Glomerular visceral epithelial cell (primary cell): ENCODE data around the gene XBP1.
"Not testable (repeated sequence)": the region's sequence is repeated elsewhere in the genome, so short reads cannot be mapped to it uniquely, and the experiment has no call there.

ENCODE experiments used
- DNase-seq: peaks from one replicate; pipeline ENCODE4 v3.0.0-alpha.2; 2016; ENCODE audit errors: extremely low spot score

XBP1 gene

DNA sequence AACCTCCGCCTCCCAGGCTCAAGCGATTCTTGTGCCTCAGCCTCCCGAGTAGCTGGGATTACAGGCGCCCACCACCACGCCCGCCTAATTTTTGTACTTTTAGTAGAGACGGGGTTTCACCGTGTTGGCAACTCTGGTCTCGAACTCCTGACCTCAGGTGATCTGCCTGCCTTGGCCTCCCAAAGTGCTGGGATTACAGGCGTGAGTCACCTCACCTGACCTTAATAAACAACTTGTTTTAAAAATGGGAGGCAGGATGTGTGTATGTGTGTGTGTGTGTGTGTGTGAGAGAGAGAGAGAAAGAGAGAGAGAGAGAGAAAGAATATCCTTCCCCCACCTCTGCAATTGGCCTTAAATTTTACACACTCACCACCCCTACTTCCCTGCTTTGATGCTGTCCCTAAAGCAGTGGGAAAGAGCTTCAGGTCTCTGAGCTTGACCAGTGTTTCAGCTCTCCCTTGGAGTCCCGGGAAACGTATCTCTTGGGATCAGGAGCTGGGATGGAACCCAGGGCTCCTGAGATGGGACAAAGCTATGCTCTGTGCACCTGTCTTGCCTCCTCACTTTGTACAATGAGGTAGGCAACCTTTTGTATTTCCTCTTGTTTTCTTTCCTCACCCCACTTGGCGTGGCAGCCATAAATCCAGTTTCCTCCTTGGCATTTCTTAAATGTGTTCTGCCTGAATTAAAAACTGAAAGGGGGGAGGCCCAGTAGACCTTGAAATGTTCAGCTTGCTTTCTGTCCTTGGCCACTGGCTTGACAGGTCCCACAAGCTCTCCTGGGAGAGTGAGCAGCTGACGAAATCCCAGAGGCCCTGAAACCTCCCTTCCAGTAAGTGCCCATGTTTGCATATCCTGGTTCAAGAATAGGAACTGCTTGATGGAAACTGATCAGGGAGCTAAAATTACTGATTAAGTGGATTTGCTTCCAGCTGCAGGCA lies 17.8 kb upstream of the XBP1 start:
- no peak for DNase-seq

DNA sequence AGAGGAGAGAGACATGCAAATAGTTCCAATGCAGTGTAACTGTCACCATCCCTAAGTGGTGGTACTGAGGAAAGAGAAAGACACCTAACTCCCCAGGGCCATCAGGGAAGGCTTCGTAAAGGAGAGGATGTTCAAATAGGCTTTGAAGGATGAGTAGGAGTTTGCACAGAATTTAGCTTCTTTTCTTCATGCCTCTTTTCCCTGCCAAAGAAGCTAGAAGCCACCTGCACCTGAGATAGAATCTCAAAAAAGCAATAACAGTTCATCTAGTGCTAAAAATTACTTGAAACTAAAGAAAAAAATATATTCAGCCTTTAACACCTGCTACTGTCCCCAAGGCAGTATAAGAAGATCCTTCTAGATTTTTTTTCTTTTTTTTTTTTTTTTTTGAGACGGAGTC lies 16.7 kb upstream of the XBP1 start:
- no peak for DNase-seq

DNA sequence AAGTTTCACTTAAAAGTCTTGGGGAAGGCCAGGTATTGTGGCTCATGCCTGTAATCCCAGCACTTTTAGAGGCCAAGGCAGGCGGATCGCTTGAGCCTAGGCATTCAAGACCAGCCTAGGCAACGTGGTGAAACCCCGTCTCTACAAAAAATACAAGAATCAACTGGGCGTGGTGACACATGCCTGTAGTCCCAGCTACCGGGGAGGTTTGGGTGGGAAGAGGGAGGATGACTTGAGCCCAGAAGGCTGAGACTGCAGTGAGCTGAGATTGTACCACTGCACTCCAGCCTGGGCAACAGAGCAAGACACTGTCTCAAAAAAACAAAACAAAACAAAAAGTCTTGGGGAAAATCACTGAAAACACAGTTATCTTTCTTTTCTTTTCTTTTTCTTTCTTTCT lies 15.4 kb upstream of the XBP1 start:
- DNase-seq = no peak

DNA sequence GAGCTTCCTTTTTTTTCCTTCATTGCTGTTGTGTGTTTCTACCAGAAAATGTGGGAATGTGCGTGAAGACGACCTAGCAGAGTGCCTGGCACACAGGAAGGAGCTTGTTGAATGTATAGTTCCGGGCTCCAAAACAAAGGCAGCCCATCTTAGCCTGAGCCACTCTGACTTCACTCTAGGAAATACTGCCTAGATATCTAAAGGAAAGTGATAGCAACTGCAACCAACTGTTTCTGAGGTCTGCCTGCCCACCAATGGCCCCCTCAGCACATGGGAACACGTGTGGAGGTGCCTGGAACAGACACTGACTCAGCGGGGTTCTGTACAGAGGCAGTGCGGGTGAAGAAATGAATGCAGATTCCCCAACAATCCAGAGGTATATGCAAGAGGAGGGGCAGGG lies 14.7 kb upstream of the XBP1 start:
- DNase-seq = no peak

DNA sequence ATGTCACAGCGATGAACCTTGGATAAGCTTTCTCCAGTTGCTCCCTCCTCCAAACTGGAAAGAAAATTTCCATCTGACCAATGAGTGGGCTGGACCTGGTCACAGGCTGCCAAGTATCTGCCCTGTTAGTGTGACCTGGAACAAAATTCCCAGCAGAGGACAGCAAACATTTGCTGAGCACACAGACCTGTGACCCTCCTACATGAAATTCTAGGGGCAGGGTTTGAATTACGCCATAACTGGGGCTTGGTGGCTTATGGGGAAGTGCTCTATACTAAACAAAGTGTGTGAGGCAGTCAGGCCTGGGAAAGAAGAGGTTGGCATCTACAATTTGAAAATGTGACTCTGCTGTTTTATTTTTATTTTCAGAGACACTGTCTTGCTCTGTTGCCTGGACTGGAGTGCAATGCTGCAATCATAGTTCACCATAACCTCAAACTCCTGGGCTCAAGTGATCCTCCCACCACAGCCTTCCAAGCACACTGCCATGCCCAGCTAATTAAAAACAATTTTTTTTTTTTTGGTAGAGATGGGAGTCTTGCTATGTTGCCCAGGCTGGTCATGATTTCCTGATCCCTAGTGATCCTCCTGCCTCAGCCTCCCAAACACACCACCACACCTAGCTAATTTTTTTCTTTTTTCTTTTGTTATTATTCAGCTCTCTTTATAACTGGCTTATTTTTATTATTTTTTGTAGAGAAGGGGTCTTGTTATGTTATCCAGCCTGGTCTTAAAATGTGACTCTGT lies 13.6 kb upstream of the XBP1 start:
- DNase-seq = no peak

DNA sequence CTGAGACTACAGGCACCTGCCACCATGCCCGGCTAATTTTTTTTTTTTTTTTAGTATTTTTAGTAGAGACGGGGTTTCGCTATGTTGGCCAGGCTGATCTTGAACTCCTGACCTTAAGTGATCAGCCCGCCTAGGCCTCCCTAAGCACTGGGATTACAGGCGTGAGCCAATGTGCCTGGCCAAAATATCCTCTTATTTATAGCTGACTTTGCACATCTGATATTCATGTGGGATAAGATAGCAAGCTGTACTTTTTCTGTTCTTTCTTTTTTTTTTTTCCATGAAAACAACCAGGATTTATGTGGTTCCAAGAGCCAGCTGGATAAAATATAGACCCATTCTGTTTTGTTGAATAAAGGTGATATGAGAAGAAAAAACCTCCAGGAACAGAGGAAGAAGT lies 12.1 kb upstream of the XBP1 start:
- no peak for DNase-seq

DNA sequence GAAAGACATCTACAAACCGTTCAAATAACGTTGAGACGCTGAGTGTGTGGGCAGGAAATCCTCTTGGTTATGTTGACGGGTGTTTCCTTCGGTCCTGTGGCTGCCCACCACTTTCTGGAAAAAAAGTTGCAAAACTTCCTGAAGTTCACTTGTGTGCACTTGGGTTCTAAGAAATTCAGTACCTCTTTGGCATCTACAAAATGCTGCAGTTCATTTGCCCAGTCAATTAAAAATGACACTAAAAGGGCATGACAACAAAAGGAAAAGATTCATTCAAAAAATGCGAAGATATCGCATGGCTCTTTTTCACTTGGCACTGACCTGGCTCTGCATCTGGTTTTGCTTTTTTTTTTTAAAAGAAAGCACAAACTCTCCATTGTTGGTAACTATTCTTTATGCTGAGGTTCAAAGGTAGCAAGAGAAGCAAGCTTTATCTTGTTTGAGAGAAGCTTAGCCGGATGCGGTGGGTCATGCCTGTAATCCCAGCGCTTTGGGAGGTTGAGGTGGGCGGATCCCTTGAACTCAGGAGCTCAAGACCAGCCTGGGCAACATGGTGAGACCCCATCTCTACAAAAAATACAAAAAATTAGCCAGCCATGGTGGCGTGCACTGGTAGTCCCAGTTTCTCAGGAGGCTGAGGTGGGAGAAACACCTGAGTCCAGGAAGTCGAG lies 10.6 kb upstream of the XBP1 start:
- no peak for DNase-seq

DNA sequence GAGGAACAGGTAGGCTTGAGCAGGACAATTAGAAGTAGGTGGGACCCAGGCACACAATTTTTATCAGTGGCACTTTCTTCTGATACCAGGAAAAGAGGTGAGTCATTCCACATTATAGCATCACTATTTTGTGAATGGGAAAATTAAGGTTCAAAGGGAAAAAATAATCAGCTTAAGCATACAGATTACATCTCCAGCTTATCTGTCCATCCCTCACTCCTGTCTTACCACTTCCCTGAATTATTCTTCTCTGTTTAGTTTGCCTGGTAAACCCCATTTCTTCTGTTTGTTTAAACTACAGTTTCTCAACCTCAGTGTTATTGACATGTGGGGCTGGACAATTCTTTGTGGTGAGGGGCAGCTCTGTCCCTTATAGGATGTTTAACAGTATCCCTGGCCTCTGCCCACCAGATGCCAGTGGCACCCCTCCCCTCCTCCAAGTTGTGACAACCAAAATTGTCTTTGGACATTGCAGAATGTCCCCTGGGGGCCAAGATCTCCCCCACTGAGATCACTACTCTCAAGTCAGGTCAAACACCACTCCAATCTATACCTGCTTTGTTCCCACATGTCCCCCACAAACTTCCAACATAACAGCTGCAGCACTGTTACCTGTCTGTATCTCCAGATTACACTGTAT lies 8.5 kb upstream of the XBP1 start:
- DNase-seq = no peak

DNA sequence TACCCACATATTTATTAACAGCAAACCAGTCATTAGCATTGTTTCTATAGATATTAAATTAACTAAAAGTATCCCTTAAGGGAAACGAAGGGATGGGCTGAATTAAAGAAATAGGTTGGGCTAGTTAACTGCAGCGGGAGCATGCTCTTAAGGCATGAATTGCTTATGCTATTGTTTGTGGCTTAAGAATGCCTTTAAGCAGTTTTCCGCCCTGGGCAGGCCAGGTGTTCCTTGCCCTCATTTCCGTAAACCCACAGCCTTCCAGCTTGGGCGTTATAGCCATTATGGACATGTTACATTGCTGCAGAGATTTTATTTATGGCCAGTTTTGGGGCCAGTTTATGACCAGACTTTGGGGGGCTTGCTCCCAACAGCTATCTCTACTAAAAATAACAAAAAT lies 5.1 kb upstream of the XBP1 start:
- not testable (repeated sequence) for DNase-seq

DNA sequence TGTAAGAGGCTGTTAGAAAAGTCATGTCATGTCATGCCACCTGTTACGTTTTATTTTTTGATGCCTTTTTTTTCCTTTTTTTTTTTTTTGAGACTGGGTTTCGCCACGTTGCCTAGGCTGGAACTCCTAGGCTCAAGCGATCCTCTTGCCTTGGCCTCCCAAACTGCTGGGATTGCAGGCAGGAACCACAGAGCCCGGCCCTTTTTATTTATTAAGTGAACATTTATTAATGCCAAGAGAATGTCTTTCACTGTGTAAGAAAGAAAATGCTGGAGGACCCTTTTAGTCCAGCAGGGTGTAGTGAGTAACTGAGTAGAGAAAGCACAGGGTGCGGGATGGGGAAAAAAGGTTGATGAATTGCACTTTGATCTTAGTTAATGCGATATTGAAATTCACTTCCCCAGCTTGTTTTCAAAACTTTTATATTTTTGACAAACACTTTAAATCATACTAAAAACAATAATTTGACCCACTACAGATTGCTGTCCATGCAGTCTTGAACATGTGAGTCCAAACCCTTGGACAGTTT lies 2.3 kb upstream of the XBP1 start:
- no peak for DNase-seq

DNA sequence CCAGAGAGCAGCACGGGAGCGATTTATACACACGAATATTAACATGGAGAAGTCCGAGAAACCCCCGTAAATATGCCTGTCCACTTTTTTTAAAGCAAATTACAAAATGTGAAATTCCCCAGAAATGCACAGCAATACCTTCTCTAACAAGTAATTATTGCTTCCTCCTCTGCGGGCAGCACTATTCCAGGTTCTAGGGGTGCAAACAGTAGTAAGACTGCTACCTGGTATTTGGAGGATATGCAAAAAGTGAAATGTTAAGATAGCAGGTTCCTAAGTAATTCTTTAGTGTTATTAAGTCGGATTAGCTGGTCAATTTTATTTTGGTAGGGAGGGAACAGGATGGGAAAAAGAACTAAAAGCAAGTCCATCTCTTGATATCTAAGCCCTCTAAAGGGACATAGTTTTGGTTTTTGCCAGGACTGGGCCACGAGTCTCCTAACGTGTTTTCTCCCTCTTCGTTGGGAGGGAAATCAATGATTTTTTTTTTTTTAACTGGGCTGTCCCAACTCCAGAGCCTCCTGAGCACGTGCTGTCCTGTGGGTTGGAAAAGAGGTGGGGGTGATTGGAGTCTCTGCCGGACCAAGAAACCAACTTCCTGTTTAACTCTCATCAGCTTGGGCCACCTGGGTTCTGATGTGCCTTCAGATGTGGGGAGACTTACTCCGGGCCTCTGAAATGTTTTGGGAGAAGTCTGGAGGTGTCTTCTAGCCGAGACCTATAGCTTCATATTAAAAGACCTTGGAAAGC lies 1.7 kb upstream of the XBP1 start:
- DNase-seq = peak; percentile 28

DNA sequence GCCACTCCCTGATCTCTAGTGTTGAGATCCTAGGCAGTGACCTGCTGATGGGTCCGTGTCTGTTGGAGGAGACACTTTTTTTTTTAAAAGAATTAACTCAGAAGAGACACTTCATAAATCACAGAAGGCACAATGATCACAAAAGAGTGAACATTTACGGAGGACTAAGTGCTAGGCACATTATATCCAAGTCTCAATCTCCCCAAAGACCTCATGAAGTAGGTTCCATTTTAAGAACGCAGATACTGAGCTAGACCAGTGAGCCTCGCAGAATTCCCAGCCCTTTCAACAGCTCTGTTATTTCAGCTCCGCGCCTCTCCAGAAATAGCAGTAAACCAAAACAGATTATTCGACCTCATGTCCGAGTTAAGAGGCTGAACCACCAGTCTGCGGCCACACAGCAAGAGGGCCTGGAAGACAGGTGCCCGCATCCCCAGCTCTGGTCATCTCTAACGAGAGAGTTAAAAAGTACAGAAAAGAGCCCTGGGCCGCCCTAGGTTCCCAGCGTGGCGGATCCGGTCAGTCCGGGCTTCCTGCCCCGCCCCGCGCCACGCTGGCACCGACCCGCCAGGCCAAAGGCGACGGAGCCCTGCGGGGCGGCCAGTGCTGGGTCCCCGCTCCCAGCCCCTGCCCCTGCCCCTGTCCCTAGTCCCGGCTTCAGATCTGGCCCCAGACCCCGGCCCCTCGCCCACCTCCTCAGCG lies 612 bp downstream of the XBP1 start:
- peak; percentile 55 for DNase-seq

DNA sequence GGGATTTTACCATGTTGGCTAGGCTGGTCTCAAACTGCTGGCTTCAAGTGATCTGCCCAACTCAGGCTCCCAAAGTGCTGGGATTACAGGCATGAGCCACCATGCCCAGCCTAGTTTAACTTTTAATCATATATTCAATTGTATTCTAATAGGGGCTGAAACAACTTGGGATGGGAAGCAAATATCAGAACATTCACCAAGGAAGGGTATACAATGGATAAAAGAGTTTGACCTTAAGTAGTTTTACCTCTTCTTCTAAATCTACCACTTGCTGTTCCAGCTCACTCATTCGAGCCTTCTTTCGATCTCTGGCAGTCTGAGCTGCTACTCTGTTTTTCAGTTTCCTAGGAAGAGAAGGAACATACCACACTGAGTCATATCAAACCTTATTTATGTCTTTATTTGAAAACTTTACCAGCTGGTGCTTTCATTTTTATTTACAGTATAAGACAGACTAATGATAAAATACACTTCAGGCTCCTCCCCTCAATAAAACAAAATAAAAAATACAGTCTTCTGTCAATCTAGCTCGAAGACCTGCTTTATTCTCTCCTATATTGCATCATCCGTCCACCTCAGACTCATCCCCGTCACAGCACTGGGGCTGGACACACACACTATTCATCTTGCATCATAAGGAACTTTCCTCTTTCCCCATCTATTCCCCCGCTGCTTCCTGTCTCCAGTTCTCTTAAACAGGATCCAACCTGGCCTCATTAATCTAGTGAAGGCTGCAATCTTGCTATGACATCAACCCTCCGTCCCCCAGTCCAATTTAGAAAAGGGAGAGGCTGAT lies 1.4 kb downstream of the XBP1 start:
- DNase-seq = peak; percentile 72

DNA sequence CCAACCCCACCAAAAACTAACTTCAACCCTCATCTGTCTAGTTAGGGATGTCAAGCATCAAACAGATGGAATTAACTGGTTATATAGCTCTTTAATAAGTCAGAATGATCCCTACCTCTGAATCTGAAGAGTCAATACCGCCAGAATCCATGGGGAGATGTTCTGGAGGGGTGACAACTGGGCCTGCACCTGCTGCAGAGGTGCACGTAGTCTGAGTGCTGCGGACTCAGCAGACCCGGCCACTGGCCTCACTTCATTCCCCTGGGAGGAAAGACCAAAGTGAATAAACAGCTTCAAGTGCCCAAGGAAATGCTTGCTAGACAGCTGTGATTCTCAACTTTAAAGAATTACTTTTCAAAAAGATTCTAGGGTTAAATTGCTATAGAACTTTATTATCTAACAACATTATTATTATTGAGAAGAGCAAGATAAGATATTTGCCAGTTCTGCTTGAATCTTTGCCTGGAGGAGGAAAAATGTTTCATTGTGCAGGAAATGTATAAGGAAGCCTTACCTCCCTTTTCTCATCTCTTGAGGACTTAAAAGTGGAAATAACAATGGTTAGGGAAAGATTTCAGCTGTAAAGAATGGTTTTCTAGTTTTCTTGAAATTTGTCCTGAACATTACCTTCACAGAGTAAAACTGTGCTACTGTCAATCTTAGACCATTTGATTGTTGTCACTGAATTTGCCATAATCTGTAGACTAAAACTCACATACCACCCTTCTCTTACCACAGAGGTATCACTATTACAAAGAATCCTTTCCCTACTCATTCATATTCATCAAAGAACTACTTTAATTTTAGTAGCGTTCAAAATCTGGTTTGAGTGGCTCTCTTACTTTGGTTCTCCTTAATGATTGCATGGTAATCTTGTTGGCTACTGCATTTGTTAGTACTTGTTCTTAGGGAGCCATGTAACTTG lies 4.2 kb downstream of the XBP1 start:
- no peak for DNase-seq

DNA sequence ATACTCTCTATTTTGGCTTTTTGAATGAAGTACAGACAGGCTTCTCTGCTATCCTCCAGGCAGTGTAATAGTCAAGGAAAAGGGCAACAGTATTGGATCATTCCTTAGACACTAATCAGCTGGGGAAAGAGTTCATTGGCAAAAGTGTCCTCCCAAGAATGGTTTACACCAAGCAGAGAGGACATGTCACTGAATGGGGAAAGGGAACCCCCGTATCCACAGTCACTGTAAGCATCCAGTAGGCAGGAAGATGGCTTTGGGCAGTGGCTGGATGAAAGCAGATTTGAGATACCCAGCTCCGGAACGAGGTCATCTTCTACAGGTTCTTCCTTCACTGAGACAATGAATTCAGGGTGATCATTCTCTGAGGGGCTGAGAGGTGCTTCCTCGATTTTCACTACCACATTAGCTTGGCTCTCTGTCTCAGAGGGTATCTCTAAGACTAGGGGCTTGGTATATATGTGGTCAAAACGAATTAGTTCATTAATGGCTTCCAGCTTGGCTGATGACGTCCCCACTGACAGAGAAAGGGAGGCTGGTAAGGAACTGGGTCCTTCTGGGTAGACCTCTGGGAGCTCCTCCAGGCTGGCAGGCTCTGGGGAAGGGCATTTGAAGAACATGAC lies 5.2 kb downstream of the XBP1 start:
- no peak for DNase-seq

DNA sequence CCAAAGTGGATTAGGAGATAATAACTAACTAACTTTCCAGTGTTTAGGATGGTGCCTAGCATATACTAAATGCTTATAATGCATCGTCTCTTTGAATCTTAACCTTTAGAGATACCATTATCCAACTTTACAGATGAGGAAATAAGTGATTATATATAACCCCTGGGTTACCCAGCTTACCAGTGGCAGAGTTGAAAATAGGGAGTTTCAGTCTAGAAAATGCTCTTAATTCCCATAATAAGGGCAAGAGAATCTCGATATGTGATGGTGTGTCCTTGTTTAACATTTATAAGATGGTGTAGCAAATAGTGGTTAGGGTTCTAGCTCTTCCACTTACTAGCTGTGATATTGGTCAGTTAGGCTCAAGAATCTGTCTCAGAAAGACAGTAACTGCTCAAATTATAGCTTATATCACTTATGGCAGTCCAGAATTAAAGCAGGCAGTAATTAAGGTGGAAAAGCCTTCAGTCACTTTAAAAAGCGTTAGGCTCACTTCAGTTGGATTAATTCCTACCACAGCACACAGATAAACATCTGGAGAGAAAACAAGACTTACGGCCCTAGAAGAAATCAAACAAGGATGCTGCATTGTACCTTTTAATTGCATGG lies 6.3 kb downstream of the XBP1 start:
- no peak for DNase-seq

DNA sequence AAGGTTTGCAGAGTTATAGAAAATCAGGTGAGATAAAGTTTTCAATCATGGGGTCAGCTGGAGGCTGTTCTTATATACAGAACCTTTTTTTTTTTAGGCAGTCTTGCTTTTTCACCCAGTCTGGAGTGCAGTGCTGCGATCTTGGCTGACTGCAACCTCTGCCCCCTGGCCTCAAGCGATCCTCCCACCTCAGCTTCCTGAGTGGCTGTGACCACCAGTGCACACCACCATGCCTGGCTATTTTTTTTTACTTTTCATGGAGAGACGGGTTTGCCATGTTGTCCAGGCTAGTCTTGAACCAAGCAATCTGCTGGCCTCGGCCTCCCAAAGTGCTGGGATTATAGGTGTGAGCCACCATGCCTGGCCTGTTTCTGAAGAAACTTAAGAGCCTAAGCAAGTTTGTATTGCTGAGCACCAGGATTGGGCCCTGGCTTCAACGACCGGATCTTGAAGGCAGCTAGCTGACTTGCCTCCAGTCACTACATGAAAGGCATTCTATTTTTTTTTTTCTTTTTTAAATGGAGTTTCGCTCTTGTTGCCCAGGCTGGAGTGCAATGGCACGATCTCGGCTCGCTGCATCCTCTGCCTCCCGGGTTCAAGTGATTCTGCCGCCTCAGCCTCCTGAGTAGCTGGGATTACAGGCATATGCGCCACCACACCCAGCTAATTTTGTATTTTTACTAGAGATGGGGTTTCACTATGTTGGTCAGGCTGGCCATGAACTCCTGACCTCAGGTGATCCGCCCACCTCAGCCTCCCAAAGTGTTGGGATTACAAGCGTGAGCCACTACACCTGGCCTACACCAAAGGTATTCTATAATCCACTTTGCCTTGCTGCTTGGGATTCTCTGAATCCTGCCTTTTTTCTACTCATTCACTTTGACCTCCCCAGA lies 7.6 kb downstream of the XBP1 start:
- no peak for DNase-seq
